ENCODE results near the gene COX10.

The COX10 gene

DNA sequence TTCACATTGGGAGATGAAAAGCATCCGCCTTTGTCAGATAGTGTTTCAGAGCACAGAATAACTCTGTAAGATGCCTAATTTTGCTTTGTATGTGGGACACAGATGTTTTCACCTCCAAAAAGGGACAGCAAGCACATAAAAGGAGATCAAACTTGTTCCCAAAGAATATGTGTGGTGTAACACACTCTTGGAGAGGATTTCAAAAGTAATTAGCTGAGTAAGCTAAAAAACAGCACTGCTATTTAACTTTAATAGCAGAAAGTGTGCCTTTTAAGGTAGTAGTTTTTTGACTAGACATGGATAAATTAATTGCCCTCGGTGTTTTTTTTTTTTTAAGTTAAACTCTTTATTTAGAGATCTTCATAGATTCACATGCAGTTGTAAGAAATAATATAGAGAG, 65.2 kb downstream of the COX10 start:
- TF ChIP-seq FOXP2 (optimal IDR thresholded peaks at IDR 0.05; ENCODE audit: borderline replicate concordance, extremely low read depth, extremely low read length, insufficient read depth): no peak

GRCh38 chr17:14135906-14136590, 66.7 kb downstream of the COX10 start:
- no peak for TF ChIP-seq TAF1 (IDR thresholded peaks at IDR 0.05; ENCODE audit: borderline replicate concordance, insufficient read depth, low read length)
- TF ChIP-seq SIN3A (IDR thresholded peaks at IDR 0.05; ENCODE audit: borderline replicate concordance, insufficient read depth, low read length): no peak
- TF ChIP-seq FOXP2 (optimal IDR thresholded peaks at IDR 0.05; ENCODE audit: borderline replicate concordance, extremely low read depth, extremely low read length, insufficient read depth): no peak
- TF ChIP-seq REST (IDR thresholded peaks at IDR 0.05; ENCODE audit: insufficient read depth in 1 of 2, low read depth in 2 of 2, low read length in 2 of 2): no peak
- no peak for TF ChIP-seq POLR2AphosphoS5 (IDR thresholded peaks at IDR 0.05; ENCODE audit: low read depth, low read length)

DNA sequence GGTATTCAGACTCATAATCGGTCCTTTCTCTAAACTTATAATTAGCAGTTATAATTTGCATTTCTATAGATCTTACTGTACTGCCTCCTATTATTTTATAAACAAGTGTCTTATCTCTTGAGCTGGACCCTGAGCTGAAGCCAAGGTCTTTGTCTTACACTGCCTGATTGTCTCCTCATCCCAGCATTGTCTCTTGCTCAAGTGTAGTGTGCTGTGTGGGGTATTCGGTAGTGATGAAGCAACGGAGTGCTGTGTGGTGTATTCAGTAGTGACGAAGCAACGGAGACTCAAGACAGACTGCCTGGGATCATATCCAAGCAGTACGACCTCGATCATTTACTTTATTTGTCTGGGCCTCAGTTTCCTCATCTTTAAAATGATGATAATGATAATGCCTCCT, 69.3 kb downstream of the COX10 start:
- no peak for TF ChIP-seq REST (IDR thresholded peaks at IDR 0.05; ENCODE audit: insufficient read depth in 1 of 2, low read depth in 2 of 2, low read length in 2 of 2)
- TF ChIP-seq POLR2AphosphoS5 (IDR thresholded peaks at IDR 0.05; ENCODE audit: low read depth, low read length): no peak
- no peak for TF ChIP-seq FOXP2 (optimal IDR thresholded peaks at IDR 0.05; ENCODE audit: borderline replicate concordance, extremely low read depth, extremely low read length, insufficient read depth)
- TF ChIP-seq SIN3A (IDR thresholded peaks at IDR 0.05; ENCODE audit: borderline replicate concordance, insufficient read depth, low read length): no peak
- no peak for TF ChIP-seq TAF1 (IDR thresholded peaks at IDR 0.05; ENCODE audit: borderline replicate concordance, insufficient read depth, low read length)

DNA sequence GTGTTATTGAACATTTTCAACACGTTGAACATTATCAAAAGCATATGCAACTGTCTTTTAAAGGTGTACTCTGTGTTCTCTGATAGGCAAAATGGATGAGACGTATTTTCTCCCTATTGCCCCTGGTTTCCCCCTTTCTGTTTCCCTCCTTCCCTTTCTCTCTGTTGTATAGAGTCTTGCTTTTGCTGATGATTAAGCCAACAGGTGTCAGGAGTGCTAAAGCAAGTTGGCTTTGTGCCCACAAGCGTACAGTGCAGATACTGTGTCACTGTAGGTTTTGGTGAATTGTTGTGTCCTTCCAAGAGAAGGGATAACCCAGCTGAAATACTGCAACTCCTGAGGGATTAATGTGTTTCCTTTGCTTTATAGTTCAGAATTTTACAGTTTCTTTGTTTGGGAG, 74.4 kb downstream of the COX10 start:
- TF ChIP-seq TAF1 (IDR thresholded peaks at IDR 0.05; ENCODE audit: borderline replicate concordance, insufficient read depth, low read length) (no peak), POLR2AphosphoS5 (IDR thresholded peaks at IDR 0.05; ENCODE audit: low read depth, low read length) (no peak), REST (IDR thresholded peaks at IDR 0.05; ENCODE audit: insufficient read depth in 1 of 2, low read depth in 2 of 2, low read length in 2 of 2) (no peak), SIN3A (IDR thresholded peaks at IDR 0.05; ENCODE audit: borderline replicate concordance, insufficient read depth, low read length) (no peak), FOXP2 (optimal IDR thresholded peaks at IDR 0.05; ENCODE audit: borderline replicate concordance, extremely low read depth, extremely low read length, insufficient read depth) (no peak)

DNA sequence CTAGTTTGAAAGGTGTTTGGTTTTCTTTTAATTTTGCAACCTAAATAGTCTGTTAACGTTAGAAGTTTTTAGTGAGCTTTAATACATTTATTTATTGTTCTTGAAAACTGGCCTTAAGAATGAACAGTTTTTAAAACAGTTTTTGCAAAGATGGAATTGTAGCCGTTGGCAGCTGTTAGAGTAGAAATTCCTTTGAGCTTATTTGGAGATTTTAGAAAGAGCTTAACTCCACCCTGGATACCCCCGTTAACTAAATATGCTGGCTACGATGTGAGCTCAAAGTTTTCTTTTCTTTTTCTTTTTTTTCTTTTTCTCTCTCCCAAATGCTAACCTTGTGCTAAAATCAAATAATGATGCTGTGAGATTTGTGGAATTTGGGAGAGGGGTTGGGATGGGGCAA, 75.2 kb downstream of the COX10 start:
- TF ChIP-seq POLR2AphosphoS5 (IDR thresholded peaks at IDR 0.05; ENCODE audit: low read depth, low read length) (no peak), REST (IDR thresholded peaks at IDR 0.05; ENCODE audit: insufficient read depth in 1 of 2, low read depth in 2 of 2, low read length in 2 of 2) (no peak), SIN3A (IDR thresholded peaks at IDR 0.05; ENCODE audit: borderline replicate concordance, insufficient read depth, low read length) (no peak), TAF1 (IDR thresholded peaks at IDR 0.05; ENCODE audit: borderline replicate concordance, insufficient read depth, low read length) (no peak), FOXP2 (optimal IDR thresholded peaks at IDR 0.05; ENCODE audit: borderline replicate concordance, extremely low read depth, extremely low read length, insufficient read depth) (no peak)
